SK-N-SH treated with all-trans-retinoic acid at 6 μM for 48 hours (cell line): ENCODE data around the gene PTX4.

Experiments used
- ATAC-seq: fragments of 200-7000 bp; cut with Tn5 transposase; 3 replicates; pipeline ENCODE4 v1.9.1; 2020; ENCODE audit warnings: mild to moderate bottlenecking, moderate library complexity
- CREB5 ChIP-seq: fragments of 250-450 bp; sonication (Bioruptor Pico); IDR thresholded peaks from 2 replicates; pipeline ENCODE4 v1.5.1; 2020; ENCODE audit warnings: low read depth, mild to moderate bottlenecking, moderate library complexity
- CSDC2 ChIP-seq: fragments of 250-450 bp; sonication (Bioruptor Pico); IDR thresholded peaks from 2 replicates; pipeline ENCODE4 v1.5.0; 2020; ENCODE audit warnings: mild to moderate bottlenecking, moderate library complexity
- CSRNP3 ChIP-seq: fragments of 250-450 bp; sonication (Bioruptor Pico); IDR thresholded peaks from 2 replicates; pipeline ENCODE4 v1.5.1; 2021; ENCODE audit warnings: mild to moderate bottlenecking, moderate library complexity
- ESRRG ChIP-seq: fragments of 250-450 bp; sonication (Bioruptor Pico); IDR thresholded peaks from 2 replicates; pipeline ENCODE4 v1.6.1; 2021; ENCODE audit warnings: mild to moderate bottlenecking
- GLIS3 ChIP-seq: fragments of 250-450 bp; sonication (Bioruptor Pico); IDR thresholded peaks from 2 replicates; pipeline ENCODE4 v1.5.0; 2020; ENCODE audit warnings: mild to moderate bottlenecking, moderate library complexity
- ISL1 ChIP-seq: fragments of 250-450 bp; sonication (Bioruptor Pico); IDR thresholded peaks from 2 replicates; pipeline ENCODE4 v2.1.2; 2022; ENCODE audit warnings: mild to moderate bottlenecking, moderate library complexity
- PATZ1 ChIP-seq: fragments of 250-450 bp; sonication (Bioruptor Pico); IDR thresholded peaks from 2 replicates; pipeline ENCODE4 v1.8.0; 2020; ENCODE audit warnings: mild to moderate bottlenecking, moderate library complexity, borderline replicate concordance
- POU6F1 ChIP-seq: fragments of 250-450 bp; sonication (Bioruptor Pico); IDR thresholded peaks from 2 replicates; pipeline ENCODE4 v1.8.0; 2021; ENCODE audit warnings: low read depth, mild to moderate bottlenecking, moderate library complexity, borderline replicate concordance
- PPARA ChIP-seq: fragments of 250-450 bp; sonication (Bioruptor Pico); IDR thresholded peaks from 2 replicates; pipeline ENCODE4 v1.5.0; 2020; ENCODE audit warnings: mild to moderate bottlenecking, borderline replicate concordance
- TCF4 ChIP-seq: fragments of 250-450 bp; sonication (Bioruptor Pico); IDR thresholded peaks from 2 replicates; pipeline ENCODE4 v1.8.0; 2021; ENCODE audit warnings: mild to moderate bottlenecking, moderate library complexity, borderline replicate concordance
- TSHZ2 ChIP-seq: fragments of 250-450 bp; sonication (Bioruptor Pico); IDR thresholded peaks from 2 replicates; pipeline ENCODE4 v1.5.0; 2020; ENCODE audit warnings: mild to moderate bottlenecking, moderate library complexity
- ZC3H10 ChIP-seq: fragments of 250-450 bp; sonication (Bioruptor Pico); IDR thresholded peaks from 2 replicates; pipeline ENCODE4 v1.5.1; 2021; ENCODE audit warnings: mild to moderate bottlenecking, moderate library complexity
- ZFP3 ChIP-seq: fragments of 250-450 bp; sonication (Bioruptor Pico); IDR thresholded peaks from 2 replicates; pipeline ENCODE4 v1.5.0; 2020; ENCODE audit warnings: mild to moderate bottlenecking, moderate library complexity
- ZNF565 ChIP-seq: fragments of 450-650 bp; formaldehyde crosslinking; conservative IDR thresholded peaks from 2 replicates; pipeline ENCODE4 v1.5.0; 2020; ENCODE audit warnings: low read depth, mild to moderate bottlenecking, moderate library complexity
- ZNF70 ChIP-seq: fragments of 450-650 bp; formaldehyde crosslinking; IDR thresholded peaks from 2 replicates; pipeline ENCODE4 v1.5.0; 2020; ENCODE audit warnings: mild to moderate bottlenecking, moderate library complexity
- ZNF8 ChIP-seq: fragments of 450-650 bp; formaldehyde crosslinking; IDR thresholded peaks from 2 replicates; pipeline ENCODE4 v1.5.0; 2020; ENCODE audit warnings: mild to moderate bottlenecking, moderate library complexity

The PTX4 gene

GRCh38 chr16:1510941-1511351, 22.2 kb upstream of the PTX4 start:
- TF ChIP-seq CSDC2 (CRISPR knock-in tag): no peak
- no peak for TF ChIP-seq ZC3H10 (CRISPR knock-in tag)
- ATAC-seq: no peak

GRCh38 chr16:1510272-1510671, 21.5 kb upstream of the PTX4 start:
- no peak for ATAC-seq
- no peak for TF ChIP-seq ESRRG
- no peak for TF ChIP-seq CSRNP3 (CRISPR knock-in tag)
- TF ChIP-seq TCF4 (CRISPR knock-in tag): no peak
- TF ChIP-seq PATZ1 (CRISPR knock-in tag): no peak
- TF ChIP-seq ZNF8 (CRISPR knock-in tag): no peak

- TF ChIP-seq ZNF565 (CRISPR knock-in tag) (no peak), CREB5 (CRISPR knock-in tag) (no peak), TCF4 (CRISPR knock-in tag) (no peak), ZFP3 (no peak), ZNF70 (no peak), PPARA (CRISPR knock-in tag) (no peak), CSDC2 (CRISPR knock-in tag) (no peak), ISL1 (CRISPR knock-in tag) (no peak)
- ATAC-seq: no peak
Measured at GRCh38 chr16:1509307-1510221, 20.8 kb upstream of the PTX4 start.

- ATAC-seq: no peak
- no peak for TF ChIP-seq PPARA (CRISPR knock-in tag)
- TF ChIP-seq ZNF70: no peak
- no peak for TF ChIP-seq PATZ1 (CRISPR knock-in tag)
- no peak for TF ChIP-seq CSRNP3 (CRISPR knock-in tag)
- no peak for TF ChIP-seq CREB5 (CRISPR knock-in tag)
- no peak for TF ChIP-seq ZFP3
- TF ChIP-seq TSHZ2 (CRISPR knock-in tag): no peak
- TF ChIP-seq TCF4 (CRISPR knock-in tag): no peak
- no peak for TF ChIP-seq POU6F1 (CRISPR knock-in tag)
- TF ChIP-seq GLIS3: no peak
- TF ChIP-seq ESRRG: no peak
- no peak for TF ChIP-seq CSDC2 (CRISPR knock-in tag)
- TF ChIP-seq, all 23 proteins: peak for 0
Measured at GRCh38 chr16:1508494-1509187, 19.9 kb upstream of the PTX4 start.
